Pancreas (tissue), 10 donors: Measurements from ENCODE around the gene AP5S1. TPM values are rescaled to one million over a fixed set of nuclear protein-coding genes. Genes with fewer than 3 reads are reported as not detected.
"Not testable (repeated sequence)": the region's sequence is repeated elsewhere in the genome, so short reads cannot be mapped to it uniquely, and the experiment has no call there.

Source experiments
- ATAC-seq, 4 donors: fragments of 200-7000 bp; cut with Tn5 transposase; one replicate each; pipeline versions ENCODE4 v1.8.0 to v1.9.1; 2020; ENCODE audit warnings: mild to moderate bottlenecking in 4 of 4, moderate library complexity in 4 of 4
- DNase-seq, 6 donors: peaks; one replicate each; pipeline ENCODE4 v3.0.0-alpha.2; 2020
- FAIRE-seq: peaks from 2 replicates; lab custom pipeline; 2012; peaks lifted over from hg19 to GRCh38; lab: Jason Lieb, UNC
- H3K27ac ChIP-seq, 4 donors: fragments of 200-600 bp; sonication (generic); 1 replicate in 3 of 4; 2 replicates in 1 of 4; pipeline versions ENCODE4 v1.5.0 to v1.8.0; 2020
- H3K27me3 ChIP-seq, 4 donors: fragments of 200-600 bp; one replicate each; pipeline ENCODE4 v1.8.0; 2021
- H3K36me3 ChIP-seq, 3 donors: fragments of 200-600 bp; sonication (generic) in 1 of 3; one replicate each; pipeline versions ENCODE4 v1.5.0 to v1.8.0; 2020 to 2021
- H3K4me1 ChIP-seq, 3 donors: fragments of 200-600 bp; one replicate each; pipeline ENCODE4 v1.8.0; 2021
- H3K4me3 ChIP-seq, 4 donors: fragments of 200-600 bp; sonication (generic) in 2 of 4; one replicate each; pipeline versions ENCODE4 v1.5.0 to v1.8.0; 2020 to 2021
- H3K9me3 ChIP-seq, 4 donors: fragments of 200-600 bp; one replicate each; pipeline ENCODE4 v1.8.0; 2021
- CTCF ChIP-seq, 4 donors: fragments of 200-600 bp; sonication (generic) in 3 of 4; IDR thresholded peaks; one replicate each; pipeline versions ENCODE4 v1.5.0 to v1.8.0; 2021; ENCODE audit warnings: antibody characterized with exemption in 4 of 4
- WGBS, 2 donors: extraction: QIAGEN DNeasy Blood & Tissue Kit; methylation state at CpG; one replicate each; pipeline ENCODE4 v1.1.7; 2013; 5-methylcytosine and 5-hydroxymethylcytosine counted together
- intact Hi-C, 3 donors: fragments of 100-400 bp; cut with DNase I; formaldehyde crosslinking; loops; one replicate each; pipeline versions ENCODE4 v1.11.1 to v1.14.2; 2022
- polyA plus RNA-seq, 2 donors: library from polyadenylated mRNA; stranded (reverse); fragments of 200-250 nt; gene quantifications; one replicate each; pipeline ENCODE4 v1.2.3, GENCODE V29; 2013
- total RNA-seq, 6 donors: library from RNA; stranded (reverse); fragmentation: NEBNext Ultra II Directional in 4 of 6; extraction: Animal tissue kit (Norgen Biotek cat#: 25700) in 4 of 6; gene quantifications; one replicate each; pipeline versions ENCODE4 v1.2.1 to v1.2.4, GENCODE V29; 2021 to 2023
- donor health status: healthy with polysubstance abuse.
- donor health status: DM: no; HTN: no; CAD: no; lungs with moderate emphysema.
- donor health status: DM: no; HTN: no; CAD: no.
- donor health status: control.
- donor health status: control.
- donor health status: Bipolar disorder and iron deficiency.
- donor health status: DM: yes; HTN: yes; CAD: no.
- donor health status: DM: no; HTN: no; CAD: no.
- donor health status: DM: no; HTN: no; CAD: no.
- donor health status: DM: yes; HTN: yes; CAD: no.

AP5S1 gene
- total and polyA plus RNA-seq, 8 donors = 4.7 to 7.9 (median 6.8) TPM

- peaks cover 0 to 27% (median 19%) of the 10 kb centered on the region in 3 donors for H3K36me3 ChIP-seq
- WGBS, 2 donors = 79 to 82% methylated on average over 4 of the region's 4 CpGs
- no peak for FAIRE-seq
- intact Hi-C loops = no loop called here
- H3K27ac ChIP-seq = no peak overlapping the region
- no peak for DNase-seq
- no peak overlapping the region for H3K4me3 ChIP-seq
- H3K4me1 ChIP-seq = peaks cover 1 to 3% (median 3%) of the 10 kb centered on the region in 3 donors
- no peaks in the 10 kb centered on the region for H3K27me3 ChIP-seq
- no peaks in the 10 kb centered on the region for H3K9me3 ChIP-seq
- no peak for ATAC-seq
- no peak for TF ChIP-seq CTCF (IDR thresholded peaks at IDR 0.05)
Measured at GRCh38 chr20:3826420-3826819, 6.1 kb downstream of the AP5S1 start.

GRCh38 chr20:3828798-3829197 is 8.5 kb downstream of the AP5S1 start:
- TF ChIP-seq CTCF (IDR thresholded peaks at IDR 0.05) = no peak
- intact Hi-C loops = no loop called here
- H3K4me3 ChIP-seq = no peak overlapping the region
- H3K36me3 ChIP-seq = peaks cover 0 to 9% (median 5%) of the 10 kb centered on the region in 3 donors
- ATAC-seq = no peak
- FAIRE-seq = no peak
- H3K27ac ChIP-seq = no peak overlapping the region
- H3K4me1 ChIP-seq = no peaks in the 10 kb centered on the region
- no peaks in the 10 kb centered on the region for H3K9me3 ChIP-seq
- no peaks in the 10 kb centered on the region for H3K27me3 ChIP-seq
- no peak for DNase-seq
- WGBS, 2 donors = 94 to 96% methylated on average over 3 of the region's 3 CpGs

- H3K4me3 ChIP-seq, intact Hi-C loops, H3K27me3 ChIP-seq, H3K36me3 ChIP-seq, FAIRE-seq, H3K4me1 ChIP-seq, DNase-seq, ATAC-seq, H3K9me3 ChIP-seq, H3K27ac ChIP-seq: not testable (repeated sequence)
- 96 to 98% methylated on average over 4 to 5 of the region's 5 CpGs for WGBS, 2 donors
Measured at GRCh38 chr20:3829891-3830290, 9.5 kb downstream of the AP5S1 start.

- intact Hi-C loops = no loop called here
- ATAC-seq (no peak), FAIRE-seq (no peak), DNase-seq (no peak)
- H3K9me3 ChIP-seq = no peaks in the 10 kb centered on the region
- no peaks in the 10 kb centered on the region for H3K27me3 ChIP-seq
- H3K4me3 ChIP-seq = no peak overlapping the region
- WGBS, 2 donors = 97 to 98% methylated on average over 4 of the region's 4 CpGs
- no peaks in the 10 kb centered on the region for H3K36me3 ChIP-seq
- no peaks in the 10 kb centered on the region for H3K4me1 ChIP-seq
- no peak for TF ChIP-seq CTCF (IDR thresholded peaks at IDR 0.05)
- no peak overlapping the region for H3K27ac ChIP-seq
Measured at GRCh38 chr20:3836132-3836531, 15.8 kb downstream of the AP5S1 start.

- Histone ChIP-seq H3K4me1 (no peaks in the 10 kb centered on the region), H3K36me3 (no peaks in the 10 kb centered on the region), H3K27ac (no peak overlapping the region), H3K4me3 (no peak overlapping the region), H3K27me3 (no peaks in the 10 kb centered on the region), H3K9me3 (no peaks in the 10 kb centered on the region)
- DNase-seq (no peak), FAIRE-seq (no peak), ATAC-seq (no peak)
- TF ChIP-seq CTCF (IDR thresholded peaks at IDR 0.05) = no peak
- intact Hi-C loops = no loop called here
- WGBS, 2 donors = 88 to 95% methylated on average over 3 of the region's 3 CpGs
Measured at GRCh38 chr20:3839328-3839727, 19.0 kb downstream of the AP5S1 start.

GRCh38 chr20:3840201-3840600 is 19.9 kb downstream of the AP5S1 start:
- DNase-seq, intact Hi-C loops, H3K4me1 ChIP-seq, H3K36me3 ChIP-seq, FAIRE-seq, H3K9me3 ChIP-seq, ATAC-seq, H3K4me3 ChIP-seq, H3K27ac ChIP-seq, H3K27me3 ChIP-seq: not testable (repeated sequence)
- 94 to 96% methylated on average over 7 of the region's 7 CpGs for WGBS, 2 donors
